Gastrocnemius medialis (tissue), 4 donors: ENCODE data around the gene NGRN.

Source experiments
- CTCF ChIP-seq, 5 experiments: fragments of 450-650 bp in 3 of 5; fragments of 200-600 bp in 2 of 5; sonication (generic) in 2 of 5; IDR thresholded peaks in 4 of 5; conservative IDR thresholded peaks in 1 of 5; 1 replicate in 4 of 5; 2 replicates in 1 of 5; pipeline ENCODE4 v1.5.1; 2016 to 2019; ENCODE audit warnings: antibody characterized with exemption in 5 of 5, mild to moderate bottlenecking in 3 of 5, moderate library complexity in 3 of 5
- POLR2A ChIP-seq, 2 donors: fragments of 450-650 bp; IDR thresholded peaks; one replicate each; pipeline ENCODE4 v1.6.1; 2017; ENCODE audit warnings: antibody characterized with exemption in 2 of 2, mild to moderate bottlenecking in 2 of 2, moderate library complexity in 2 of 2

- TF ChIP-seq CTCF (IDR thresholded peaks at IDR 0.05 in 4 of 5, conservative IDR thresholded peaks at IDR 0.05 in 1 of 5) (no peak), POLR2A (IDR thresholded peaks at IDR 0.05) (no peak)
Measured at GRCh38 chr15:90307661-90308060, 42.2 kb downstream of the NGRN start.
